Smooth muscle cell (in vitro differentiated cells): ENCODE data around the gene LGR6. TPM values are rescaled to one million over a fixed set of nuclear protein-coding genes. Genes with fewer than 3 reads are reported as not detected.

ENCODE experiments used
- DNase-seq: peaks from one replicate; lab custom pipeline; 2025; ENCODE audit not compliant: unreplicated experiment; lab: John Stamatoyannopoulos, UW
- H2AFZ ChIP-seq: fragments of 200-600 bp; sonication (generic); 2 replicates; pipeline ENCODE4 v1.6.0; 2016; ENCODE audit warnings: antibody characterized with exemption, low read depth, mild to moderate bottlenecking
- H3F3A ChIP-seq: fragments of 200-600 bp; sonication (generic); 2 replicates; pipeline ENCODE4 v1.6.0; 2017; ENCODE audit warnings: antibody characterized with exemption, low read depth
- H3K27ac ChIP-seq: fragments of 200-600 bp; sonication (generic); 2 replicates; pipeline ENCODE4 v1.5.1; 2016; ENCODE audit warnings: low read depth, mild to moderate bottlenecking
- H3K27me3 ChIP-seq: fragments of 200-600 bp; sonication (generic); 2 replicates; pipeline ENCODE4 v1.6.1; 2016; ENCODE audit warnings: low read depth, mild to moderate bottlenecking
- H3K36me3 ChIP-seq: fragments of 200-600 bp; sonication (generic); 2 replicates; pipeline ENCODE4 v1.5.1; 2016; ENCODE audit warnings: low read depth
- H3K4me1 ChIP-seq: fragments of 200-600 bp; sonication (generic); 2 replicates; pipeline ENCODE4 v1.5.1; 2016; ENCODE audit warnings: low read depth
- H3K4me2 ChIP-seq: fragments of 200-600 bp; sonication (generic); 2 replicates; pipeline ENCODE4 v1.6.0; 2016; ENCODE audit warnings: mild to moderate bottlenecking
- H3K4me3 ChIP-seq: fragments of 200-600 bp; sonication (generic); 2 replicates; pipeline ENCODE4 v1.5.1; 2016; ENCODE audit warnings: mild to moderate bottlenecking
- H3K79me2 ChIP-seq: fragments of 200-600 bp; sonication (generic); 2 replicates; pipeline ENCODE4 v1.6.0; 2016; ENCODE audit warnings: low read depth, mild to moderate bottlenecking
- H3K9ac ChIP-seq: fragments of 200-600 bp; sonication (generic); 2 replicates; pipeline ENCODE4 v1.6.0; 2016; ENCODE audit warnings: low read depth
- H3K9me3 ChIP-seq: fragments of 200-600 bp; sonication (generic); replicated peaks from 2 replicates; pipeline ENCODE4 v1.5.1; 2016; ENCODE audit warnings: low read depth
- H4K20me1 ChIP-seq: fragments of 200-600 bp; sonication (generic); 2 replicates; pipeline ENCODE4 v1.6.0; 2016; ENCODE audit warnings: low read depth
- WGBS: methylation state at CpG from one replicate; pipeline ENCODE4 v1.1.7; 2016; ENCODE audit warnings: low lambda C conversion rate; 5-methylcytosine and 5-hydroxymethylcytosine counted together
- polyA plus RNA-seq: library from polyadenylated mRNA; unstranded; fragments of >200 nt; fragmentation: Nextera tagmentation; extraction: Ambion mirVana; gene quantifications from 2 replicates; pipeline ENCODE4 v1.2.1, GENCODE V29; 2016
- total RNA-seq: library from RNA; depleted of rRNA; stranded (reverse); fragments of >200 nt; gene quantifications from 2 replicates; pipeline ENCODE4 v1.2.3, GENCODE V29; 2014
- TF ChIP-seq, protein P1 (sequence below): fragments of 200-600 bp; sonication (generic); IDR thresholded peaks from 2 replicates; pipeline ENCODE4 v1.5.1; 2017; ENCODE audit warnings: borderline replicate concordance, mild to moderate bottlenecking, antibody characterized with exemption; ENCODE audit not compliant: insufficient read depth, poor library complexity, severe bottlenecking

LGR6 gene
- total and polyA plus RNA-seq, 2 experiments from 2014 or later = 1.8 to 2.9 TPM

DNA sequence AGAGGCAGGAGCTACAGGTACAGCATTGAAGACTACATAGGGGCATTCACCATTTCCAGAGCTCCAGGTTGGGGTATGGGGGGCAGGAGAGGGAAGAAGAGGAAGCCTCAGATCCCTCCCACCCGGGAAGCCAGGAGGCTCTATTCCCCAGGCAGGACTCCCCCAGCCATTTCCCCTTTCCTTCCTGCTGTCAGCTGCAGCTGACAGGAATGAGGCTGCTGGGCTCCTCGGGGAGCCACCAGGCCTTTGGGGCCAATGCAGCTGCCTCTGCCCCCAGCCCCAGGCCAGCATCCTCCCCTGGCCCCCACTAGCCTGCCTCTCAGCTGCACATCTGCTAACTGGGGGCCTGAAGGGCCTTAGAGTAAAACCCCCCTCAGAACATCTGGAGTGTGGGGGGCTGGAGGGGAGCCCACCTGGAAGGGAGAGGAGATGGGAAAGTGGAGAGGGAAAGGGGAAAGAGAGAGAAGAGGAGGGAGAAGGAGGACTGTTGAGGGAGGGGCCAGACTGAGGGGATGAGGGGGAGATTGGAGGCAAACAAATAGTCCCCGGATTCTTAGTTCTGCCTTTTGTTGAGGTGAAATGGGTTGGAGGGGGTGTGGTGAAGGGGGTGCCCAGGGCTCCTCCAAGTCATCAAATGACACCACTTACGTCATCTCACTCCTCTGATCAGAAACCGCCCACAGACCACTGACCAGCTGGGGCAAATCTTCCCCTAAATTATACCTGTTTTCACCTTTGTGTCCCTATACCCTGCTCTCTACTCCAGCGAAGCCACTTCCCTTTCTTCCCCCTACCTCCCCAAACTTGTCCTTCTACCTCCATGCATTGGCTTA, 58.0 kb downstream of the LGR6 start:
- H3F3A ChIP-seq = no peaks in the 10 kb centered on the region
- DNase-seq = no peak
- H3K9me3 ChIP-seq = no peaks in the 10 kb centered on the region
- H3K9ac ChIP-seq = no peak overlapping the region
- H3K4me2 ChIP-seq = no peak overlapping the region
- H3K27ac ChIP-seq = no peak overlapping the region
- H3K4me3 ChIP-seq = no peak overlapping the region
- TF ChIP-seq, protein P1, sequence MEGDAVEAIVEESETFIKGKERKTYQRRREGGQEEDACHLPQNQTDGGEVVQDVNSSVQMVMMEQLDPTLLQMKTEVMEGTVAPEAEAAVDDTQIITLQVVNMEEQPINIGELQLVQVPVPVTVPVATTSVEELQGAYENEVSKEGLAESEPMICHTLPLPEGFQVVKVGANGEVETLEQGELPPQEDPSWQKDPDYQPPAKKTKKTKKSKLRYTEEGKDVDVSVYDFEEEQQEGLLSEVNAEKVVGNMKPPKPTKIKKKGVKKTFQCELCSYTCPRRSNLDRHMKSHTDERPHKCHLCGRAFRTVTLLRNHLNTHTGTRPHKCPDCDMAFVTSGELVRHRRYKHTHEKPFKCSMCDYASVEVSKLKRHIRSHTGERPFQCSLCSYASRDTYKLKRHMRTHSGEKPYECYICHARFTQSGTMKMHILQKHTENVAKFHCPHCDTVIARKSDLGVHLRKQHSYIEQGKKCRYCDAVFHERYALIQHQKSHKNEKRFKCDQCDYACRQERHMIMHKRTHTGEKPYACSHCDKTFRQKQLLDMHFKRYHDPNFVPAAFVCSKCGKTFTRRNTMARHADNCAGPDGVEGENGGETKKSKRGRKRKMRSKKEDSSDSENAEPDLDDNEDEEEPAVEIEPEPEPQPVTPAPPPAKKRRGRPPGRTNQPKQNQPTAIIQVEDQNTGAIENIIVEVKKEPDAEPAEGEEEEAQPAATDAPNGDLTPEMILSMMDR = no peak
- no peaks in the 10 kb centered on the region for H3K27me3 ChIP-seq
- 85% methylated on average over 6 of the region's 6 CpGs for WGBS
- H3K4me1 ChIP-seq = no peaks in the 10 kb centered on the region
- H3K36me3 ChIP-seq = no peaks in the 10 kb centered on the region
- H2AFZ ChIP-seq = no peak overlapping the region
- H3K79me2 ChIP-seq = no peaks in the 10 kb centered on the region
- no peaks in the 10 kb centered on the region for H4K20me1 ChIP-seq

DNA sequence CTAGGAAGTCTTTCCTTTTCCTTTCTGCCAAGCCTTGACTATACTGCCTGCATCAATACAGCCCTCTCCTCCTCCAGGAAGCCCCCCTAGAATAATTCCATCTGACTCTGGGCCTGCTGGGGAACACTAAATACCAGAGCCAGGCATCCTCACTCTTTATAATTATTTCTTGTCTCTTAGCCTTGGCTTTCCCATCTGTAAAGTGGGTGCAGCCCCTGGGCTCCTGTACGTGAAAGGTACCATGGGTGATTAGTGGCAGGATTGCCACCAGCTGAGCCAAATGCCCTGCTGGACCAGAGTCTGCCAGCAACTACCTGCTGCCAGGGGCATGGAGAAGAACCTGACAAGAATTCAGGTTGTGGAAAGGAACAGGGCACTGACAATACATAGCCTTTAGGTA, 58.7 kb downstream of the LGR6 start:
- no peaks in the 10 kb centered on the region for H3K4me1 ChIP-seq
- WGBS = 96% methylated on average over 1 of the region's 1 CpG
- no peaks in the 10 kb centered on the region for H4K20me1 ChIP-seq
- no peaks in the 10 kb centered on the region for H3K36me3 ChIP-seq
- H3K79me2 ChIP-seq = no peaks in the 10 kb centered on the region
- no peak overlapping the region for H3K4me3 ChIP-seq
- H3K27ac ChIP-seq = no peak overlapping the region
- no peak overlapping the region for H3K9ac ChIP-seq
- H3K4me2 ChIP-seq = no peak overlapping the region
- H3F3A ChIP-seq = no peaks in the 10 kb centered on the region
- TF ChIP-seq, protein P1 = no peak
- H3K27me3 ChIP-seq = peaks cover 3% of the 10 kb centered on the region
- H2AFZ ChIP-seq = no peak overlapping the region
- no peaks in the 10 kb centered on the region for H3K9me3 ChIP-seq
- no peak for DNase-seq

GRCh38 chr1:202254454-202255252, 61.1 kb downstream of the LGR6 start:
- H2AFZ ChIP-seq = no peak overlapping the region

More at GRCh38 chr1:202254454-202255252, 61.1 kb downstream of the LGR6 start:
- TF ChIP-seq, protein P1 = no peak
- no peaks in the 10 kb centered on the region for H4K20me1 ChIP-seq
- H3K9me3 ChIP-seq = no peaks in the 10 kb centered on the region
- no peak overlapping the region for H3K9ac ChIP-seq
- no peak overlapping the region for H3K27ac ChIP-seq
- H3K4me3 ChIP-seq = no peak overlapping the region
- 90% methylated on average over 8 of the region's 8 CpGs for WGBS
- H3K4me1 ChIP-seq = no peaks in the 10 kb centered on the region
- H3K27me3 ChIP-seq = peaks cover 25% of the 10 kb centered on the region
- no peak for DNase-seq
- H3K79me2 ChIP-seq = no peaks in the 10 kb centered on the region
- H3K36me3 ChIP-seq = no peaks in the 10 kb centered on the region
- no peak overlapping the region for H3K4me2 ChIP-seq
- H3F3A ChIP-seq = no peaks in the 10 kb centered on the region
